ENCODE measurements around the gene TPD52L1.

GRCh38 chr6:125188594-125189203, 35.1 kb downstream of the TPD52L1 start:
- TF ChIP-seq CTCF (conservative IDR thresholded peaks at IDR 0.05; ENCODE audit: low read depth in 2 of 2), result no peak
- TF ChIP-seq EZH2 (IDR thresholded peaks at IDR 0.05; ENCODE audit: low read depth, unreplicated experiment), result no peak
- no peak for TF ChIP-seq REST (IDR thresholded peaks at IDR 0.05; ENCODE audit: unreplicated experiment)
- TF ChIP-seq CREB1 (CRISPR knock-in tag; IDR thresholded peaks at IDR 0.05; ENCODE audit: low read depth), result no peak
- no peak for TF ChIP-seq POLR2AphosphoS5 (IDR thresholded peaks at IDR 0.05; ENCODE audit: low read depth)
- no peak for TF ChIP-seq EZH2phosphoT487 (IDR thresholded peaks at IDR 0.05; ENCODE audit: unreplicated experiment)

Data from GM23338 (cell line).